Hippocampal formation (tissue), 2 donors: Measurements from ENCODE around the gene SIX3.

Experiments used
- DNase-seq, 2 donors: peaks; one replicate each; lab custom pipeline; 2025; lab: John Stamatoyannopoulos, UW

The SIX3 gene

GRCh38 chr2:44931198-44931780, 10.2 kb upstream of the SIX3 start:
- no peak for DNase-seq

- no peak for DNase-seq
Observed at GRCh38 chr2:44932079-44932478, 9.4 kb upstream of the SIX3 start.

GRCh38 chr2:44932564-44933392, 8.7 kb upstream of the SIX3 start:
- DNase-seq: no peak

- no peak for DNase-seq
Observed at GRCh38 chr2:44933434-44933951, 8.0 kb upstream of the SIX3 start.

- no peak for DNase-seq
Observed at GRCh38 chr2:44934038-44934982, 7.2 kb upstream of the SIX3 start.

GRCh38 chr2:44934983-44935728, 6.3 kb upstream of the SIX3 start:
- DNase-seq: no peak

GRCh38 chr2:44935729-44936098, 5.8 kb upstream of the SIX3 start:
- no peak for DNase-seq

GRCh38 chr2:44936275-44936674, 5.2 kb upstream of the SIX3 start:
- DNase-seq: no peak

- no peak for DNase-seq
Observed at GRCh38 chr2:44936715-44937687, 4.5 kb upstream of the SIX3 start.

GRCh38 chr2:44937688-44938240, 3.7 kb upstream of the SIX3 start:
- DNase-seq: no peak

GRCh38 chr2:44938287-44939105, 3.0 kb upstream of the SIX3 start:
- no peak for DNase-seq

- no peak for DNase-seq
Observed at GRCh38 chr2:44939106-44940048, 2.1 kb upstream of the SIX3 start.

- no peak for DNase-seq
Observed at GRCh38 chr2:44940049-44940494, 1.4 kb upstream of the SIX3 start.

- DNase-seq: no peak
Observed at GRCh38 chr2:44940732-44941464, 604 bp upstream of the SIX3 start.

GRCh38 chr2:44942304-44943030, 965 bp downstream of the SIX3 start:
- DNase-seq: no peak

GRCh38 chr2:44943031-44943692, 1.7 kb downstream of the SIX3 start:
- DNase-seq: no peak
